Measurements from ENCODE around the gene DCLK3. TPM values are rescaled to one million over a fixed set of nuclear protein-coding genes. Genes with fewer than 3 reads are reported as not detected.

The DCLK3 gene
- total RNA-seq, 1 donor from 2014 or later, result not detected

DNA sequence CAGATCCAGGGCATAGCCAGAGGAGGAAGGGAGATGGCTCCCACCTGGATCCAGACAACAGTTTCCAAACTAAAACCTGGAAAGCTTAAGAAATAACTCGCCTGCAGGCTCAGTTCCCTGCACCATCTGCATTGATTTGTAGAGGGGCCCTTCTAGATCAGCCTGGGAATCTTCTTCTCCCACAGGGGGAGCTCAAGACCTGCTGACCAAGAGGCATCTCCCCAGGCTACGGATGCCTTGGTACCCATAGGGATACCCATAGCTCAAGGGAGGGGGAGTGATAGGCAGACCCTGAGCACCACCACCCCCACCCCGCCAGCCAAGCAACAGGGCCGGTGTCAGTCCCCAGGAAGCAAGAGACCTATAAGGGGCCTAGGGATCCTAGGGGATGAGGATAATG, 28.0 kb upstream of the DCLK3 start:
- no peak overlapping the region for H3K4me3 ChIP-seq
- TF ChIP-seq, protein P1, sequence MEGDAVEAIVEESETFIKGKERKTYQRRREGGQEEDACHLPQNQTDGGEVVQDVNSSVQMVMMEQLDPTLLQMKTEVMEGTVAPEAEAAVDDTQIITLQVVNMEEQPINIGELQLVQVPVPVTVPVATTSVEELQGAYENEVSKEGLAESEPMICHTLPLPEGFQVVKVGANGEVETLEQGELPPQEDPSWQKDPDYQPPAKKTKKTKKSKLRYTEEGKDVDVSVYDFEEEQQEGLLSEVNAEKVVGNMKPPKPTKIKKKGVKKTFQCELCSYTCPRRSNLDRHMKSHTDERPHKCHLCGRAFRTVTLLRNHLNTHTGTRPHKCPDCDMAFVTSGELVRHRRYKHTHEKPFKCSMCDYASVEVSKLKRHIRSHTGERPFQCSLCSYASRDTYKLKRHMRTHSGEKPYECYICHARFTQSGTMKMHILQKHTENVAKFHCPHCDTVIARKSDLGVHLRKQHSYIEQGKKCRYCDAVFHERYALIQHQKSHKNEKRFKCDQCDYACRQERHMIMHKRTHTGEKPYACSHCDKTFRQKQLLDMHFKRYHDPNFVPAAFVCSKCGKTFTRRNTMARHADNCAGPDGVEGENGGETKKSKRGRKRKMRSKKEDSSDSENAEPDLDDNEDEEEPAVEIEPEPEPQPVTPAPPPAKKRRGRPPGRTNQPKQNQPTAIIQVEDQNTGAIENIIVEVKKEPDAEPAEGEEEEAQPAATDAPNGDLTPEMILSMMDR (IDR thresholded peaks at IDR 0.05), result no peak
- H3K36me3 ChIP-seq, result no peaks in the 10 kb centered on the region
- no peaks in the 10 kb centered on the region for H3K27me3 ChIP-seq
- intact Hi-C loops (cut with DNase I), result no loop called here
- DNase-seq (ENCODE audit: low spot score in 2 of 2), result no peak
- no peaks in the 10 kb centered on the region for H3K4me1 ChIP-seq
- H3K9me3 ChIP-seq, result no peaks in the 10 kb centered on the region
- H3K27ac ChIP-seq, result no peak overlapping the region

- no peak for DNase-seq (ENCODE audit: low spot score in 2 of 2)
- intact Hi-C loops (cut with DNase I), result no loop called here
- TF ChIP-seq, protein P1 (IDR thresholded peaks at IDR 0.05), result no peak
- H3K27ac ChIP-seq, result no peak overlapping the region
- H3K4me1 ChIP-seq, result no peaks in the 10 kb centered on the region
- no peaks in the 10 kb centered on the region for H3K27me3 ChIP-seq
- H3K9me3 ChIP-seq, result no peaks in the 10 kb centered on the region
- no peak overlapping the region for H3K4me3 ChIP-seq
- no peaks in the 10 kb centered on the region for H3K36me3 ChIP-seq
Observed at GRCh38 chr3:36790765-36791164, 26.4 kb upstream of the DCLK3 start.

GRCh38 chr3:36786921-36787890, 22.9 kb upstream of the DCLK3 start:
- no peaks in the 10 kb centered on the region for H3K36me3 ChIP-seq
- H3K27me3 ChIP-seq, result no peaks in the 10 kb centered on the region
- H3K4me1 ChIP-seq, result no peaks in the 10 kb centered on the region
- H3K4me3 ChIP-seq, result no peak overlapping the region
- H3K9me3 ChIP-seq, result no peaks in the 10 kb centered on the region
- intact Hi-C loops (cut with DNase I), result no loop called here
- no peak overlapping the region for H3K27ac ChIP-seq
- no peak for DNase-seq (ENCODE audit: low spot score in 2 of 2)
- TF ChIP-seq, protein P1 (IDR thresholded peaks at IDR 0.05), result no peak

DNA sequence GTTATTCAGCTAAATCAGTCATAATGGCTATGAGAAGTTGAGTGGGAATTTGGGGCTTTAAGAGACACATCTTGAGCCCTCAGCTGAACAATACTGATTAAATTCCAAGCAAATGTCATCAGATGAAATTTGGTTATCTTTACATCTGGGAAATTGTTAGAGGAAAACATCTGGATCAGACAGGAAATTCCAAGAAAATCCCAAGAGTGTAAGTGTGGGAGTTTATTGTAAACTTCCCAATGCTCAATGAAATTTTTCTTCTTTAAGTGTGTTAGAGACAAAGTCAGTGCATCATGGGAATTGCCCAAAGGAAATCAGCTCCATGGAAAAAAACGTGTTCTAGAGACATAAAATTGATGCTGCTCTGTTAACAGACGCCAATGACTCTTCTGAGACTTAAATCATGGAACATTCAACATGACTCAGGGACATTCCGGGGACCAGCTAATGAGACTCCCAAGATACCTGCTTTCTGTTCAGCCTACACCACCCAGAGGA, 19.8 kb upstream of the DCLK3 start:
- TF ChIP-seq, protein P1 (IDR thresholded peaks at IDR 0.05), result no peak
- Histone ChIP-seq H3K36me3 (no peaks in the 10 kb centered on the region), H3K27ac (no peak overlapping the region), H3K9me3 (no peaks in the 10 kb centered on the region), H3K27me3 (no peaks in the 10 kb centered on the region), H3K4me1 (no peaks in the 10 kb centered on the region), H3K4me3 (no peak overlapping the region)
- intact Hi-C loops (cut with DNase I), result no loop called here
- DNase-seq (ENCODE audit: low spot score in 2 of 2), result no peak

DNA sequence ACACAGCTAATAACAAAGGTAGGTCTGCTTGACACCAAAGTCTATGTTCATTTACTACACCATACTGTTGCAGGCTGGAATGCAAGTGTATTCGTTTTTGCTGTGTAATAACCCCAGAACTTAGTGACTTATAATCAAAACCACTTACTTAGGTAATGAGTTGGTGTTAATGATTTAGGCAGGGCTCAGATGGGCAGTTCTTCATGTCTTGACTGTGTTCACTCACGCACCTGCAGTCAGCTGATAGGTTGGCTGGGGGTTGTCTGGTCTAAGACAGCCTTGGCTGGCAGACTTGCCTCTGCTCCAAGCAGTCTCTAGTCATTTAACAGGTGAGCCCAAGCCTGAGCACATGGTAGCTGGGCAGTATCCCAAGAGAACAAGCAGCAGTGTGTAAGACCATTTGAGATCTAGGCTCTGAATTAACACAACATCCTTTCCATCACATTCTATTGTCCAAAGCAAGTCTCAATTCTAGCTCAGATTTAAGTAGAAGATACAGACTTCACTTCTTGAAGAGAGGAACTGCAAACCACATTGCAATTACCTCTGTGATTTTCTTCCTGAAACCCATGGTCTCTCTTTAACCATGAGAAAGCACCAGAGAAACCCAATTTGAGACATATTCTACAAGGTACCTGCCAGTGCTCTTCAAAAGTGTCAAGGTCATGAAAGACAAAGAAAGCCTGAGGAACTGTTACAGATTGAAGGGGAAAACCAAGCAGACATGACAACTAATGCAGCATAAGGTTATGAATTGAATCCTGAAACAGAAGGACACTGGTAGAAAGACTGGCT, 13.3 kb upstream of the DCLK3 start:
- intact Hi-C loops (cut with DNase I), result no loop called here
- H3K27ac ChIP-seq, result no peak overlapping the region

More for the DNA sequence above, 13.3 kb upstream of the DCLK3 start:
- no peak for DNase-seq (ENCODE audit: low spot score in 2 of 2)
- no peaks in the 10 kb centered on the region for H3K27me3 ChIP-seq
- H3K4me3 ChIP-seq, result no peak overlapping the region
- H3K9me3 ChIP-seq, result no peaks in the 10 kb centered on the region
- H3K36me3 ChIP-seq, result no peaks in the 10 kb centered on the region
- TF ChIP-seq, protein P1 (IDR thresholded peaks at IDR 0.05), result no peak
- H3K4me1 ChIP-seq, result no peaks in the 10 kb centered on the region
